Measurements from ENCODE around the gene ITPRIPL1. TPM values are rescaled to one million over a fixed set of nuclear protein-coding genes. Genes with fewer than 3 reads are reported as not detected.

Gene ITPRIPL1
- total and polyA plus RNA-seq, 2 of the 4 experiments (the other 2 are of a cell fraction): 0.84 to 1.1 TPM

DNA sequence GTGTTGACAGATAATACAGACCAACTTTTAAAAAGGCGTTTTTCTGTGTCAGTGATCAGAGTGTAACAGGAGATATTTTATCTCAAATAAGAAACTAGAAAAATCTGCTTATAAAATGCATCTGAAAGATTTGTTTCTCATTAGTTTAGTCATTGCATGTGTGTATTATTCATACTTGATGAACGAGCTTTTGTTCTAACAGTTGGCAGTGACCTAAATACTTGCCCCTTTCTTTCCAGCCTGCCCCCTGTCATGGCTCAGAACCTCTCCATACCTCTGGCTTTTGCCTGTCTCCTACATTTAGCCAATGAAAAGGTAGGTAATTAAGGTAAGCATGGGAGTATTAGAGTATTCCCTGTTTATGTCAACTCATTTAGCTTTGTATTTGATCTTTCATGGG is 44.1 kb downstream of the ITPRIPL1 start:
- Histone ChIP-seq H2BK120ac (ENCODE audit: low read depth, low read length) (no peak overlapping the region), H3K27me3 (ENCODE audit: control insufficient read depth, insufficient read depth, low read length) (no peaks in the 10 kb centered on the region), H4K91ac (ENCODE audit: insufficient read depth, low read depth, low read length) (no peak overlapping the region), H3K79me1 (ENCODE audit: low read depth in 1 of 2, low read length in 2 of 2) (no peaks in the 10 kb centered on the region), H3K4me2 (ENCODE audit: low read depth, low read length) (no peak overlapping the region), H2BK20ac (ENCODE audit: low read depth, low read length) (no peak overlapping the region), H3K27ac (ENCODE audit: insufficient read depth, low read length) (no peak overlapping the region), H2AFZ (replicated peaks; ENCODE audit: low read length, poor library complexity) (no peak overlapping the region), H4K20me1 (ENCODE audit: insufficient read depth, low read length) (no peaks in the 10 kb centered on the region; the same call in 1 of the 2 replicates), H4K8ac (ENCODE audit: low read depth in 2 of 2, low read length in 2 of 2) (no peak overlapping the region), H2BK15ac (ENCODE audit: low read depth, low read length) (no peak overlapping the region), H2AK5ac (ENCODE audit: low read depth, low read length) (no peak overlapping the region), H2AK9ac (replicated peaks; ENCODE audit: low read depth, low read length, poor library complexity) (no peak overlapping the region), H3K4me3 (ENCODE audit: insufficient read depth, low read depth, low read length) (no peak overlapping the region), H3K4me1 (ENCODE audit: control insufficient read depth, insufficient read depth, low read length) (no peaks in the 10 kb centered on the region), H2BK5ac (ENCODE audit: low read depth, low read length, poor library complexity, severe bottlenecking) (no peak overlapping the region), H3K18ac (ENCODE audit: low read depth, low read length) (no peak overlapping the region), H3K9ac (ENCODE audit: low read depth, low read length) (no peak overlapping the region), H3K9me1 (ENCODE audit: insufficient read depth, low read length) (no peaks in the 10 kb centered on the region), H3K14ac (replicated peaks; ENCODE audit: low read depth, low read length) (no peak overlapping the region), H3K9me3 (ENCODE audit: control insufficient read depth, insufficient read depth, low read length) (no peaks in the 10 kb centered on the region), H3K23ac (ENCODE audit: low read depth, low read length) (no peak overlapping the region), H3K36me3 (ENCODE audit: control insufficient read depth, insufficient read depth, low read length) (peaks cover 22% of the 10 kb centered on the region), H4K5ac (ENCODE audit: low read depth, low read length) (no peak overlapping the region), H3K4ac (ENCODE audit: low read depth, low read length) (no peak overlapping the region), H3K56ac (ENCODE audit: extremely low read depth, insufficient read depth, low read length) (no peak overlapping the region)
- ATAC-seq (ENCODE audit: low read depth) (no peak), DNase-seq (no peak)
- WGBS, 2 experiments (ENCODE audit: extremely low coverage in 2 of 2, insufficient read length in 1 of 2): no CpG with 5 or more reads among the region's 2 CpGs
- ChIA-PET CTCF (interaction anchor here (0.6 kb wide), 1 partner anchor 27 kb away, joined by 3 read pairs; no protein-coding TSS in a partner anchor), POLR2A (ENCODE audit: unreplicated experiment) (no interaction called here)
- no TSS peak for BruUV-seq (replicated peaks)
- dilution Hi-C loops (cut with HindIII; ENCODE audit: low sequenced_read_pairs, unreplicated experiment) (no loop called here), intact Hi-C loops (cut with micrococcal nuclease) (no loop called here), in situ Hi-C loops (cut with MboI; ENCODE audit: low sequenced_read_pairs) (no loop called here)
- no peak for TF ChIP-seq FOS (IDR thresholded peaks at IDR 0.05; ENCODE audit: low read depth, low read length)
- no peak for TF ChIP-seq MAFK (IDR thresholded peaks at IDR 0.05; ENCODE audit: low read depth, low read length)
- no peak for TF ChIP-seq MAZ (IDR thresholded peaks at IDR 0.05; ENCODE audit: borderline replicate concordance, low read depth, low read length)
- TF ChIP-seq POLR2A (IDR thresholded peaks at IDR 0.05; ENCODE audit: low read depth, low read length): no peak
- no peak for TF ChIP-seq RAD21 (IDR thresholded peaks at IDR 0.05; ENCODE audit: low read length)
- no peak for TF ChIP-seq MXI1 (IDR thresholded peaks at IDR 0.05; ENCODE audit: borderline replicate concordance, low read depth, low read length)
- TF ChIP-seq, protein P1, sequence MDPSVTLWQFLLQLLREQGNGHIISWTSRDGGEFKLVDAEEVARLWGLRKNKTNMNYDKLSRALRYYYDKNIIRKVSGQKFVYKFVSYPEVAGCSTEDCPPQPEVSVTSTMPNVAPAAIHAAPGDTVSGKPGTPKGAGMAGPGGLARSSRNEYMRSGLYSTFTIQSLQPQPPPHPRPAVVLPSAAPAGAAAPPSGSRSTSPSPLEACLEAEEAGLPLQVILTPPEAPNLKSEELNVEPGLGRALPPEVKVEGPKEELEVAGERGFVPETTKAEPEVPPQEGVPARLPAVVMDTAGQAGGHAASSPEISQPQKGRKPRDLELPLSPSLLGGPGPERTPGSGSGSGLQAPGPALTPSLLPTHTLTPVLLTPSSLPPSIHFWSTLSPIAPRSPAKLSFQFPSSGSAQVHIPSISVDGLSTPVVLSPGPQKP (IDR thresholded peaks at IDR 0.05; ENCODE audit: borderline replicate concordance, low read depth, low read length): no peak
- TF ChIP-seq CHD1 (IDR thresholded peaks at IDR 0.05; ENCODE audit: low read depth, low read length): no peak
- TF ChIP-seq RCOR1 (IDR thresholded peaks at IDR 0.05; ENCODE audit: insufficient replicate concordance, low read length): no peak
- TF ChIP-seq SMC3 (IDR thresholded peaks at IDR 0.05; ENCODE audit: low read depth, low read length): no peak
- TF ChIP-seq, protein P2, sequence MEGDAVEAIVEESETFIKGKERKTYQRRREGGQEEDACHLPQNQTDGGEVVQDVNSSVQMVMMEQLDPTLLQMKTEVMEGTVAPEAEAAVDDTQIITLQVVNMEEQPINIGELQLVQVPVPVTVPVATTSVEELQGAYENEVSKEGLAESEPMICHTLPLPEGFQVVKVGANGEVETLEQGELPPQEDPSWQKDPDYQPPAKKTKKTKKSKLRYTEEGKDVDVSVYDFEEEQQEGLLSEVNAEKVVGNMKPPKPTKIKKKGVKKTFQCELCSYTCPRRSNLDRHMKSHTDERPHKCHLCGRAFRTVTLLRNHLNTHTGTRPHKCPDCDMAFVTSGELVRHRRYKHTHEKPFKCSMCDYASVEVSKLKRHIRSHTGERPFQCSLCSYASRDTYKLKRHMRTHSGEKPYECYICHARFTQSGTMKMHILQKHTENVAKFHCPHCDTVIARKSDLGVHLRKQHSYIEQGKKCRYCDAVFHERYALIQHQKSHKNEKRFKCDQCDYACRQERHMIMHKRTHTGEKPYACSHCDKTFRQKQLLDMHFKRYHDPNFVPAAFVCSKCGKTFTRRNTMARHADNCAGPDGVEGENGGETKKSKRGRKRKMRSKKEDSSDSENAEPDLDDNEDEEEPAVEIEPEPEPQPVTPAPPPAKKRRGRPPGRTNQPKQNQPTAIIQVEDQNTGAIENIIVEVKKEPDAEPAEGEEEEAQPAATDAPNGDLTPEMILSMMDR (conservative IDR thresholded peaks at IDR 0.05; ENCODE audit: low read depth, low read length): no peak
